NCI-H345 (cell line): ENCODE measurements around the gene FBXW12.

ENCODE experiments used
- DNase-seq: peaks from one replicate; lab custom pipeline; 2025; lab: John Stamatoyannopoulos, UW

FBXW12 gene

DNA sequence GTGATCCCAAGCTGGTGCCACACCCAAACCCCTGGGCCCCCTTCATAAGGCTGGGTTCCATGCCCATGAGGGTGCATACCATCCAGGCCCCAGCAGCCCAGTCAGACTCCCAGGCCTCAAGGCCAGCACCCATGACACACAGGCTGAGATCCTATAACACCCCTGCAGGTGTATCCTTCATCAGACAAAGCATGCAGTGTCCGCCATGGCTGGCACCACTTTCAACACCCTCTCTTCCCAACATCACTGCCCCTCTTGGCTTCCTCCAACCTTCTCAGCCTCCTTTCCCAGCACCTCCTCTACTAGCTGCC lies 64.4 kb downstream of the FBXW12 start:
- no peak for DNase-seq

DNA sequence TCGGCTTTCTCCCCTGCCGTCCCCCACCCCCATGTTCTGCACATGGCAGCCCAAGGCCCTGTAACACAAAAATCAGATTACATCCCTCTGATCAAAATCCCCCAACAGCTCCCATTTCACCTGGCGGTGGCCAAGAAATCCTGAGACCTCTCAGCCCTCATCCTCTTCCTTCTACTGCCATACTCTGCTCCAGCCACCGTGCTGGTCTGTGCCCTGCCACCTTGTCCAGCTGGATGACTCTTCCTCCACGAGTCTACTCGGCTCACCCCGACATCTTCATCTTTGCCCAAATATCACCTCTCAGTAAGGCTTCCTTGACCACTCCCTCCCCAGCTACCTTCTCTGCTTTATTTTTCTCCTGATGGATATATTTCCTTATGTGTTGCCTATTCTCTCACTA lies 64.8 kb downstream of the FBXW12 start:
- no peak for DNase-seq

DNA sequence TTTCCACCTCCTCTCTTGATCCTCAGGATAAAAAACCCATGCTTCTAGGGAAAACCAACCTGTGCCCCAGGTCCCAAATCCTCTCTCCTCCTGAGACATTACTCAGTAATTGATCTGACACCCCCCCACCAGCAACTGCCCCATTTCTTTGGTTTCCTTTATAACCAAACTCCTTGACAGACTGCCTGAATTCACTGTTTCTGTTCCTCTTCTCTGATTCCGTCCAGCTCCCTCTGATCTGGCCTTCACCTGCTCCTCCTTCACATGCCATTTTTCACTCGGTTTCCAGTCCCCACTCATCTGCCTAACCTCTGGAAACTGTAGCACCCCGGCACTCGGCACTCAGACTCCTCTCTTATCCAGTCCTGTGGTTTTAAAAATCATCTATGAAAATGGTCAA lies 65.8 kb downstream of the FBXW12 start:
- no peak for DNase-seq

DNA sequence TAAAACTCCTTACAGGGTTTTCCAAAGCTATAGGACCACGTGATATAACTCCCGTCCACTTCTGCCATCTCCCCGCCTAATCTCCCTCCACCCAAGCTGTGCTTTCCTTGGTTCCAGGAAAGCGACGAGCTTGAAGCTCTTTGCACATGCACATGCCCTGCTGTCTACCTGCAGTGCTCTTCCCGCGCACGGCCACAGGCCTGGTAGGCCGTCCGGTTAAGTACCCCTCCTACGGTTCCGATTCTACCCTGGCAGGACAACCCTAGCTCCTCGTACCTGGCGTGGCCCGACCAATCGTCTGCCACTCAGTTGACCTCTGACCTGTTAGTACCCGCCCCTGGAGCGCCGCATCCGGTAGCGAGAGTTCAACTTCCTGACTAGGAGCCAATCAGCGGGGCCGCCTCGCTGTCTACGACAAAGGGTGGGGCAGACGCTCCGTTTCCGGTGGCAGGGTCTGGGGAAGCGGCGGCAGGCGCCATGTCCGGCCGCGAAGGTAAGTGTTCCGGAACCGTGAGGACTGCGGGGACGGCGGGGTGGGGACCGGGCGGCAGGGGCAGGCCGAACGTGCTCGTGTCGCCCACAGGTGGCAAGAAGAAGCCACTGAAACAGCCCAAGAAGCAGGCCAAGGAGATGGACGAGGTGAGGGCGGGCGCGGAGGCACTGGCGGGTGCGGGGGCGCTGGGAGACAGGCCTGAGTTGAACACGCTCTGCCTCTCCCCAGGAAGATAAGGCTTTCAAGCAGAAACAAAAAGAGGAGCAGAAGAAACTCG lies 68.0 kb downstream of the FBXW12 start, which contains the start of the genes CCDC51 and TMA7:
CCDC51 (minus strand) TSS at position 300 of the 770 bp plus-strand sequence. CDS start 4,991 bp downstream, outside the sequence.
TMA7 (plus strand) TSS at position 438 of the 770 bp plus-strand sequence; CDS start at position 478, 40 bp downstream.
- DNase-seq = peak; percentile 96

DNA sequence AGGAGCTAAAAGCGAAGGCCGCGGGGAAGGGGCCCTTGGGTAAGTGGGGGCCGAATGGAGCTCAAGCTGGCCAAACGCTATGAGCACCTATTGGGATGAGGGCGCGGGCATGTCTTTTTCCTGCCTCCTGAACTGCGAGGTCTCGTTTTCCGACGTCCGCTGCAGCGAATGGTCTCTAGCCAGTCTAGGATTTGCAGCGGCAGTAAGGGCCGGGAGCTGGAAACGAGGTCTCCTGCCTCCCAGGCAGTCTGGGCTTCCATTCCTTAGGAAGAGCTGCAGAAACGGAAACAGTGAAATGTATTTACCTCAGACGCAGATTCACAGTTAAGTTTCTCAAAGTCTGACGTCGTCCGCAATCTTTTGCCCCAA lies 68.6 kb downstream of the FBXW12 start:
- no peak for DNase-seq

DNA sequence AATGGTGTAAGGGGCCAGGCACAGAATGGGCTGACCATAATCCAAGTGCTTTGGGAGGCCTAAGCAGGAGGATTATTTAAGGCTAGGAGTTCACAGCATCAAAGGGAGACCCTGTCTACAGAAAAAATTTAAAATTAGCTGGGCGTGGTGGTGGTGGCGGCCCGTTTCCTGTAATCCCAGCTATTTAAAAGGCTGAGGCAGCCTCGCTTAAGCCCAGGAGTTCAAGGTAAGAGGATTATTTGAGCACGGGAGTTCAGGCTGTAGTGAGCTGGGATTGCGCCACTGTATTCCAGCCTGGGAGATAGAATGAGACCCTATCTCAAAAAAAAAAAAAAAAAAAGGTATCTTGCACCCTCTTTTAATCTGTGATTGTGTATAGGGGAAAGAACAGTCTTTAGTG lies 69.9 kb downstream of the FBXW12 start:
- DNase-seq = no peak
